H9 (cell line): ENCODE measurements around the gene PLCXD3. TPM values are rescaled to one million over a fixed set of nuclear protein-coding genes. Genes with fewer than 3 reads are reported as not detected.

Experiments used
- DNase-seq: peaks from one replicate; pipeline ENCODE4 v3.0.0-alpha.2; 2017
- H2AFZ ChIP-seq: one replicate; pipeline ENCODE4 v1.6.1; 2013; ENCODE audit warnings: mild to moderate bottlenecking, low read length, control low read depth, moderate library complexity
- H2AK5ac ChIP-seq: 2 replicates; pipeline ENCODE4 v1.6.1; 2013; ENCODE audit warnings: low read length, control low read depth, mixed read lengths; ENCODE audit not compliant: insufficient read length
- H2BK120ac ChIP-seq: one replicate; pipeline ENCODE4 v1.6.1; 2013; ENCODE audit warnings: low read depth, mild to moderate bottlenecking, low read length, control low read depth, inconsistent platforms; ENCODE audit not compliant: poor library complexity, severe bottlenecking
- H2BK12ac ChIP-seq: 2 replicates; pipeline ENCODE4 v1.6.1; 2013; ENCODE audit warnings: low read length, control low read depth, mixed read lengths, low read depth; ENCODE audit not compliant: insufficient read length
- H2BK15ac ChIP-seq: 2 replicates; pipeline ENCODE4 v1.6.1; 2013; ENCODE audit warnings: low read depth, low read length, control low read depth
- H2BK20ac ChIP-seq: one replicate; pipeline ENCODE4 v1.6.1; 2013; ENCODE audit warnings: low read depth, mild to moderate bottlenecking, low read length, control low read depth, inconsistent platforms; ENCODE audit not compliant: poor library complexity, severe bottlenecking
- H2BK5ac ChIP-seq: 2 replicates; pipeline ENCODE4 v1.6.1; 2013; ENCODE audit warnings: low read length, control low read depth, mixed read lengths; ENCODE audit not compliant: insufficient read length
- H3K14ac ChIP-seq: 2 replicates; pipeline ENCODE4 v1.6.1; 2013; ENCODE audit warnings: low read length, control low read depth; ENCODE audit not compliant: insufficient read depth
- H3K18ac ChIP-seq: 2 replicates; pipeline ENCODE4 v1.6.1; 2013; ENCODE audit warnings: low read depth, mild to moderate bottlenecking, mixed read lengths, low read length, control low read depth; ENCODE audit not compliant: insufficient read length
- H3K23ac ChIP-seq: 2 replicates; pipeline ENCODE4 v1.6.1; 2013; ENCODE audit warnings: low read length, control low read depth, mixed read lengths, low read depth; ENCODE audit not compliant: insufficient read length
- H3K23me2 ChIP-seq: 2 replicates; pipeline ENCODE4 v1.6.1; 2013; ENCODE audit warnings: low read depth, mild to moderate bottlenecking, mixed read lengths, low read length, control low read depth; ENCODE audit not compliant: insufficient read length, poor library complexity, severe bottlenecking
- H3K27ac ChIP-seq: 2 replicates; pipeline ENCODE4 v1.5.1; 2013; ENCODE audit warnings: low read length, control low read depth, mixed read lengths, low read depth; ENCODE audit not compliant: insufficient read length
- H3K27me3 ChIP-seq: 2 replicates; pipeline ENCODE4 v1.6.1; 2013; ENCODE audit warnings: low read length, control low read depth, inconsistent platforms; ENCODE audit not compliant: insufficient read depth
- H3K4ac ChIP-seq: 2 replicates; pipeline ENCODE4 v1.6.1; 2013; ENCODE audit warnings: low read depth, mild to moderate bottlenecking, control low read depth, inconsistent platforms, low read length, moderate library complexity
- H3K4me1 ChIP-seq: 2 replicates; pipeline ENCODE4 v1.6.1; 2013; ENCODE audit warnings: low read length, control low read depth, inconsistent platforms; ENCODE audit not compliant: insufficient read depth
- H3K4me2 ChIP-seq: 2 replicates; pipeline ENCODE4 v1.6.1; 2013; ENCODE audit warnings: low read length, control low read depth, mixed read lengths; ENCODE audit not compliant: insufficient read length, insufficient read depth
- H3K56ac ChIP-seq: 2 replicates; pipeline ENCODE4 v1.6.1; 2013; ENCODE audit warnings: low read depth, mild to moderate bottlenecking, mixed read lengths, low read length, control low read depth; ENCODE audit not compliant: insufficient read length
- H3K79me1 ChIP-seq: 2 replicates; pipeline ENCODE4 v1.6.1; 2013; ENCODE audit warnings: low read depth, mild to moderate bottlenecking, moderate library complexity, low read length, control low read depth, inconsistent platforms; ENCODE audit not compliant: insufficient read depth, poor library complexity, severe bottlenecking
- H3K79me2 ChIP-seq: 2 replicates; pipeline ENCODE4 v1.6.1; 2013; ENCODE audit warnings: low read length, control low read depth, inconsistent platforms; ENCODE audit not compliant: insufficient read depth
- H3K9ac ChIP-seq: 2 replicates; pipeline ENCODE4 v1.6.1; 2013; ENCODE audit warnings: low read length, control low read depth, mixed read lengths; ENCODE audit not compliant: insufficient read length; ENCODE audit errors: extremely low read depth
- H3K9me3 ChIP-seq: one replicate; pipeline ENCODE4 v1.6.1; 2013; ENCODE audit warnings: low read depth, low read length, inconsistent platforms; ENCODE audit not compliant: control insufficient read depth
- H3T11ph ChIP-seq: one replicate; pipeline ENCODE4 v1.6.1; 2013; ENCODE audit warnings: mild to moderate bottlenecking, low read length, control low read depth, inconsistent platforms
- H4K20me1 ChIP-seq: one replicate; pipeline ENCODE4 v1.6.1; 2013; ENCODE audit not compliant: control insufficient read depth, insufficient read length, insufficient read depth
- H4K5ac ChIP-seq: 2 replicates; pipeline ENCODE4 v1.6.1; 2013; ENCODE audit warnings: low read depth, mild to moderate bottlenecking, mixed read lengths, low read length, control low read depth; ENCODE audit not compliant: insufficient read length
- H4K8ac ChIP-seq: replicated peaks from 2 replicates; pipeline ENCODE4 v1.6.1; 2013; ENCODE audit warnings: low read length, control low read depth, mixed read lengths, low read depth; ENCODE audit not compliant: insufficient read length
- H4K91ac ChIP-seq: 2 replicates; pipeline ENCODE4 v1.6.1; 2013; ENCODE audit warnings: low read depth, mild to moderate bottlenecking, moderate library complexity, mixed read lengths, low read length, control low read depth; ENCODE audit not compliant: insufficient read length
- H3K27ac Mint-ChIP-seq, 3 experiments: 2 replicates in 2 of 3; 3 replicates in 1 of 3; pipeline ENCODE4 v1.8.0; 2020 to 2021; ENCODE audit warnings: mixed read lengths in 3 of 3, mild to moderate bottlenecking in 1 of 3, moderate library complexity in 1 of 3
- H3K27me3 Mint-ChIP-seq: 2 replicates; pipeline ENCODE4 v1.8.0; 2021; ENCODE audit warnings: low read depth, mild to moderate bottlenecking, moderate library complexity, mixed read lengths
- H3K36me3 Mint-ChIP-seq, 3 experiments: 2 replicates in 2 of 3; 3 replicates in 1 of 3; pipeline ENCODE4 v1.8.0; 2020 to 2021; ENCODE audit warnings: low read depth in 3 of 3, mixed read lengths in 3 of 3; ENCODE audit not compliant: insufficient read depth in 1 of 3
- H3K4me1 Mint-ChIP-seq, 2 experiments: 2 replicates each; pipeline ENCODE4 v1.8.0; 2020; ENCODE audit warnings: mixed read lengths in 2 of 2
- H3K4me3 Mint-ChIP-seq, 2 experiments: 2 replicates in 1 of 2; 3 replicates in 1 of 2; pipeline ENCODE4 v1.8.0; 2020 to 2021; ENCODE audit warnings: mild to moderate bottlenecking in 2 of 2, mixed read lengths in 2 of 2, moderate library complexity in 1 of 2
- H3K9me3 Mint-ChIP-seq, 2 experiments: 2 replicates in 1 of 2; 3 replicates in 1 of 2; pipeline ENCODE4 v1.8.0; 2020; ENCODE audit warnings: mild to moderate bottlenecking in 2 of 2, mixed read lengths in 2 of 2, moderate library complexity in 1 of 2
- CTCF ChIP-seq: fragments of 200-600 bp; sonication (generic); conservative IDR thresholded peaks from 3 replicates; pipeline ENCODE4 v1.8.0; 2021; ENCODE audit warnings: antibody characterized with exemption, mild to moderate bottlenecking
- WGBS: extraction: QIAGEN DNeasy Blood & Tissue Kit; methylation state at CpG from one replicate; pipeline ENCODE4 v1.1.7; 2013; ENCODE audit warnings: missing lambda C conversion rate, low lambda C conversion rate, mixed read lengths; ENCODE audit not compliant: insufficient read length; ENCODE audit errors: extremely low coverage; 5-methylcytosine and 5-hydroxymethylcytosine counted together
- total RNA-seq: library from RNA; stranded (reverse); gene quantifications from 2 replicates; pipeline ENCODE4 v1.2.1, GENCODE V29; 2021

PLCXD3 gene
- total RNA-seq, 1 experiment from 2014 or later, result not detected

- Histone ChIP-seq H2BK20ac (no peak overlapping the region), H3K27ac (no peak overlapping the region), H3K23ac (no peak overlapping the region), H4K20me1 (no peaks in the 10 kb centered on the region), H2BK120ac (no peak overlapping the region), H3K27me3 (no peaks in the 10 kb centered on the region), H3K79me2 (no peaks in the 10 kb centered on the region), H2AFZ (no peak overlapping the region), H3K9ac (no peak overlapping the region), H3K4me1 (no peaks in the 10 kb centered on the region), H3K4ac (no peak overlapping the region), H3K23me2 (no peaks in the 10 kb centered on the region), H3K9me3 (no peaks in the 10 kb centered on the region), H2AK5ac (no peak overlapping the region), H4K5ac (no peak overlapping the region), H3K14ac (no peak overlapping the region), H3K79me1 (no peaks in the 10 kb centered on the region), H4K8ac (no peak overlapping the region), H3K56ac (no peak overlapping the region), H2BK12ac (no peak overlapping the region), H4K91ac (no peak overlapping the region), H3T11ph (no peak overlapping the region), H2BK5ac (no peak overlapping the region), H3K18ac (no peak overlapping the region), H3K4me2 (no peak overlapping the region), H2BK15ac (no peak overlapping the region)
- Mint-ChIP-seq H3K9me3 (peaks cover 13 to 18% of the 10 kb centered on the region in 2 experiments; a peak in 4 of 5 replicates), H3K27me3 (no peaks in the 10 kb centered on the region), H3K4me1 (peaks cover 0 to 3% of the 10 kb centered on the region in 2 experiments; a peak in 1 of 4 replicates), H3K36me3 (peaks cover 0 to 6% (median 2%) of the 10 kb centered on the region in 3 experiments; a peak in 3 of 7 replicates), H3K27ac (no peak overlapping the region), H3K4me3 (no peak overlapping the region)
- no peak for TF ChIP-seq CTCF
- no peak for DNase-seq
- whole genome bisulfite sequencing, result no CpG with 5 or more reads among the region's 2 CpGs
These were observed 107.6 kb downstream of the PLCXD3 start for GRCh38 chr5:41402845-41403244.
